GM23248 (cell line): ENCODE results near the gene HLA-DQA1. TPM values are rescaled to one million over a fixed set of nuclear protein-coding genes. Genes with fewer than 3 reads are reported as not detected.
A peak's percentile ranks its signal among the peaks of the same experiment; 100 is the strongest.

ENCODE experiments used
- DNase-seq: peaks from one replicate; pipeline ENCODE4 v3.0.0-alpha.2; 2015
- H2AFZ ChIP-seq: fragments of 200-600 bp; sonication (generic); 2 replicates; pipeline ENCODE4 v1.6.1; 2016; ENCODE audit warnings: antibody characterized with exemption
- H3F3A ChIP-seq: fragments of 200-600 bp; sonication (generic); 2 replicates; pipeline ENCODE4 v1.6.1; 2016; ENCODE audit warnings: mild to moderate bottlenecking, antibody characterized with exemption, mixed run types; ENCODE audit not compliant: insufficient read depth
- H3K27ac ChIP-seq: fragments of 200-600 bp; sonication (generic); 2 replicates; pipeline ENCODE4 v1.5.1; 2016; ENCODE audit warnings: mild to moderate bottlenecking
- H3K27me3 ChIP-seq: fragments of 200-600 bp; sonication (generic); replicated peaks from 2 replicates; pipeline ENCODE4 v1.6.1; 2016; ENCODE audit warnings: mild to moderate bottlenecking; ENCODE audit not compliant: insufficient read depth
- H3K36me3 ChIP-seq: fragments of 200-600 bp; sonication (generic); 2 replicates; pipeline ENCODE4 v1.6.1; 2016; ENCODE audit warnings: low read depth, mild to moderate bottlenecking
- H3K4me1 ChIP-seq: fragments of 200-600 bp; sonication (generic); 2 replicates; pipeline ENCODE4 v1.6.1; 2016; ENCODE audit warnings: mild to moderate bottlenecking; ENCODE audit not compliant: insufficient read depth
- H3K4me2 ChIP-seq: fragments of 200-600 bp; sonication (generic); one replicate; pipeline ENCODE4 v1.6.1; 2016; ENCODE audit warnings: mild to moderate bottlenecking; ENCODE audit not compliant: unreplicated experiment
- H3K4me3 ChIP-seq: fragments of 200-600 bp; sonication (generic); 2 replicates; pipeline ENCODE4 v1.5.1; 2016; ENCODE audit warnings: mild to moderate bottlenecking
- H3K79me2 ChIP-seq: fragments of 200-600 bp; sonication (generic); 2 replicates; pipeline ENCODE4 v1.6.1; 2016; ENCODE audit warnings: mild to moderate bottlenecking; ENCODE audit not compliant: insufficient read depth
- H3K9ac ChIP-seq: fragments of 200-600 bp; sonication (generic); 2 replicates; pipeline ENCODE4 v1.6.1; 2016; ENCODE audit warnings: mild to moderate bottlenecking
- H3K9me2 ChIP-seq: fragments of 200-600 bp; sonication (generic); 2 replicates; pipeline ENCODE4 v1.6.1; 2016; ENCODE audit warnings: mixed run types, mild to moderate bottlenecking, moderate library complexity; ENCODE audit not compliant: insufficient read depth
- H3K9me3 ChIP-seq: fragments of 200-600 bp; sonication (generic); one replicate; pipeline ENCODE4 v1.6.1; 2017; ENCODE audit warnings: low read depth
- H4K20me1 ChIP-seq: fragments of 200-600 bp; sonication (generic); 2 replicates; pipeline ENCODE4 v1.6.0; 2016; ENCODE audit not compliant: insufficient read depth
- EZH2 ChIP-seq: fragments of 200-600 bp; sonication (generic); IDR thresholded peaks from 2 replicates; pipeline ENCODE4 v1.6.1; 2018; ENCODE audit warnings: antibody characterized with exemption, mild to moderate bottlenecking; ENCODE audit not compliant: insufficient read depth, poor library complexity, severe bottlenecking
- EZH2phosphoT487 ChIP-seq: fragments of 200-600 bp; sonication (generic); IDR thresholded peaks from 2 replicates; pipeline ENCODE4 v1.6.1; 2018; ENCODE audit warnings: antibody characterized with exemption, moderate library complexity, mild to moderate bottlenecking, low read depth; ENCODE audit not compliant: insufficient read depth
- WGBS, 2 experiments: methylation state at CpG; one replicate each; pipeline ENCODE4 v1.1.6; 2015 to 2017; ENCODE audit warnings: low lambda C conversion rate in 2 of 2, low coverage in 1 of 2; ENCODE audit errors: missing lambda C conversion rate in 2 of 2; 5-methylcytosine and 5-hydroxymethylcytosine counted together
- in situ Hi-C: fragments of 300-500 bp; cut with MboI; formaldehyde crosslinking; loops from 2 replicates; pipeline ENCODE4 v1.15.0; 2020
- polyA plus RNA-seq: library from polyadenylated mRNA; unstranded; fragments of >200 nt; fragmentation: Nextera tagmentation; extraction: Ambion mirVana; gene quantifications from 2 replicates; pipeline ENCODE4 v1.2.1, GENCODE V29; 2016
- total RNA-seq: library from RNA; depleted of rRNA; stranded (reverse); fragments of >200 nt; shearing (Covaris generic); gene quantifications from 2 replicates; pipeline ENCODE4 v1.2.3, GENCODE V29; 2014

Gene HLA-DQA1
- total and polyA plus RNA-seq, 2 experiments from 2014 or later: not detected

DNA sequence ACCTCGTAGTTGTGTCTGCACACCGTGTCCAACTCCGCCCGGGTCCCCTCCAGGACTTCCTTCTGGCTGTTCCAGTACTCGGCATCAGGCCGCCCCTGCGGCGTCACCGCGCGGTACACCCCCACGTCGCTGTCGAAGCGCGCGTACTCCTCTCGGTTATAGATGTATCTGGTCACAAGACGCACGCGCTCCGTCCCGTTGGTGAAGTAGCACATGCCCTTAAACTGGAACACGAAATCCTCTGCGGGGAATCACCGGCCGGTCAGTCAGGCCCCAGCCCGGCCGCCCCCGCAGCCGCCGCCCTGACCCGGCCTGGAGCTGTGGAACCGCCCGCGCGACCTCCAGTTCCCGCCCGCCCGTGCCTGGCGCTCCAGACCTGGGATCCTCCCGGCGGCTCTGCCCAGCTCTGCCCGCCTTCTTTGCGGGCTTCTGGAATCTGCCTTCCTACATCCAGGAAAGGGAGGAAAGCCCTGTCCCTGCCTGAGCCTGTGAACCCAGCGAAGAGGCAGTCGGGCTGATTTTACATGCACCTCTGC lies 27.7 kb downstream of the HLA-DQA1 start:
- no peak overlapping the region for H2AFZ ChIP-seq
- WGBS, 2 experiments: 6 to 7% methylated on average over 26 to 43 of the region's 47 CpGs
- H3K4me1 ChIP-seq: no peaks in the 10 kb centered on the region
- TF ChIP-seq EZH2phosphoT487: no peak
- no peak for TF ChIP-seq EZH2
- no peaks in the 10 kb centered on the region for H3K9me3 ChIP-seq
- no peak overlapping the region for H3K4me2 ChIP-seq
- in situ Hi-C loops: no loop called here
- no peaks in the 10 kb centered on the region for H3K36me3 ChIP-seq
- H3K9me2 ChIP-seq: no peaks in the 10 kb centered on the region
- no peaks in the 10 kb centered on the region for H3F3A ChIP-seq
- no peak overlapping the region for H3K4me3 ChIP-seq
- no peaks in the 10 kb centered on the region for H4K20me1 ChIP-seq
- peak; percentile 25 for DNase-seq
- peaks cover 7% of the 10 kb centered on the region; the same call in 1 of the 2 replicates for H3K27me3 ChIP-seq
- no peak overlapping the region for H3K9ac ChIP-seq
- H3K79me2 ChIP-seq: no peaks in the 10 kb centered on the region
- H3K27ac ChIP-seq: no peak overlapping the region

DNA sequence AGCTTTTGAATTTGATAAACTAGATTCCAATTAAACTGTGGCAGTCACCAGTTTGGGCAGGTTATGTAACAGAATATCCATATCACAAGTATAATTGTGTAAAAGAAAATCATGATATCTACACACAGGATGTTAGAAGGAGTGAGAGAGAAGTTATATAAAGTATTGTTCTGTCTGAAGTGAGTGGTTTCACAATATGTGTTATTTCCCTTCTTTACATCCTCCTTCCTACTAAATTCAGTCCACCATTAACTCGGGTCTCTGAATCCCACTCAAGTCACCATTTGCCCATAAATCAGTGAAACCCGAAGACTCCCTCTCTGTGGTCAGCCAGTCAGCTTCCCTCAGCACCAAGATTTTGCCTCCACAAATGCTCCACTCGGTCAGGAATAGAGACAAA lies 28.5 kb downstream of the HLA-DQA1 start:
- no peaks in the 10 kb centered on the region for H3K9me3 ChIP-seq
- no peaks in the 10 kb centered on the region for H3K36me3 ChIP-seq
- no peaks in the 10 kb centered on the region for H4K20me1 ChIP-seq
- no peaks in the 10 kb centered on the region for H3K9me2 ChIP-seq
- no peak overlapping the region for H2AFZ ChIP-seq
- no peaks in the 10 kb centered on the region for H3K4me1 ChIP-seq
- in situ Hi-C loops: no loop called here
- no peak for DNase-seq
- no peak overlapping the region for H3K4me2 ChIP-seq
- no peak overlapping the region for H3K4me3 ChIP-seq
- no peak for TF ChIP-seq EZH2phosphoT487
- no peak for TF ChIP-seq EZH2
- 14 to 22% methylated on average over 3 of the region's 3 CpGs for WGBS, 2 experiments
- no peak overlapping the region for H3K27ac ChIP-seq
- peaks cover 7% of the 10 kb centered on the region; the same call in 1 of the 2 replicates for H3K27me3 ChIP-seq
- no peak overlapping the region for H3K9ac ChIP-seq
- no peaks in the 10 kb centered on the region for H3F3A ChIP-seq
- H3K79me2 ChIP-seq: no peaks in the 10 kb centered on the region

DNA sequence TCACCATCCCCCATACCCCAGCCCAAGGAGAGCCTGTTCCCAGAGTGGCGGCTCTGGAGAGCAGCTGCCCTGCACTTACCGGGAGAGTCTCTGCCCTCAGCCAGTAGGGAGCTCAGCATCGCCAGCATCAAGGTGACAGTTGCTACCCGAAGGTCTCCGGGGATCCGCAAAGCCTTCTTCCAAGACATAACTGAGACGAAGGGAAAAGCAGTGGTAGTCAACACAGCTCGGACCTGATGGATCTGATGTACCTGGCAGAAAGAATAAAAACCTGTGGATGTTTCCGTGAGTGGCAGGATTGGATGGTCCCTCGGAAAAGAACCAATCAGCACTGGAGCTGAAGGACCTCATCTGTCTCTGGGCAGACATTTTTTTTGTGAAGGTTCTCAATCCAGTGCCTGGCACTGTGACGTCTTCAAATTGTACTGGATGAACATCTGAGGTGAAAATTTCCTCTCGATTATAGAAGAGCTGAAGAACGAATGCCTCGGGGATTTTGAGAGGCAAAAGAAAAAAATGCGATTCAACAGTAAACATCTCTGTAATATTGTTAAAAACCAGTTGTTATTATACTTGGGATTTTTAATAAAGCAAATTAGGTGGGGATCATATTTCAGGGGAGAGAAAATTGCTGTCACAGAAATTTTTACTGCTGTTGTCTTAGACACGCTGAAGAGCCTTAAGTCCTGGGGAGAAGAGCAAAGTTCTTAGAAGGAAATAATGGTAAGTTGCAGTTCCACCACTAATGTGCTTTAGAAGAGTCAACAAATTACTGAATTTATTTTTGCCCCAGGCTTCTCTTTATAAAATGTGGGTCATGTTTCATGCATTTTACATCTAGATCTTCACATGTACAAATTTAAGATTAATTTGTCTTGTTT lies 29.5 kb downstream of the HLA-DQA1 start, which contains the start of gene HLA-DQB1:
TSS of gene HLA-DQB1 (minus strand) at position 238 of the 881 bp plus-strand sequence. CDS start at position 188, 50 bp downstream.
- Histone ChIP-seq H3K27me3 (peaks cover 7% of the 10 kb centered on the region; the same call in 1 of the 2 replicates), H3K4me1 (no peaks in the 10 kb centered on the region), H3K9me3 (no peaks in the 10 kb centered on the region), H3K9ac (no peak within 1 kb of the TSS), H3K36me3 (no peaks in the 10 kb centered on the region), H3F3A (no peaks in the 10 kb centered on the region), H4K20me1 (no peaks in the 10 kb centered on the region), H3K4me3 (no peak within 1 kb of the TSS), H3K9me2 (no peaks in the 10 kb centered on the region), H2AFZ (no peak within 1 kb of the TSS), H3K27ac (no peak within 1 kb of the TSS), H3K4me2 (no peak within 1 kb of the TSS), H3K79me2 (no peaks in the 10 kb centered on the region)
- peak; percentile 46 for DNase-seq
- WGBS, 2 experiments: 8 to 9% methylated on average over 16 of the region's 16 CpGs
- in situ Hi-C loops: no loop called here
- no peak for TF ChIP-seq EZH2phosphoT487
- TF ChIP-seq EZH2: no peak

DNA sequence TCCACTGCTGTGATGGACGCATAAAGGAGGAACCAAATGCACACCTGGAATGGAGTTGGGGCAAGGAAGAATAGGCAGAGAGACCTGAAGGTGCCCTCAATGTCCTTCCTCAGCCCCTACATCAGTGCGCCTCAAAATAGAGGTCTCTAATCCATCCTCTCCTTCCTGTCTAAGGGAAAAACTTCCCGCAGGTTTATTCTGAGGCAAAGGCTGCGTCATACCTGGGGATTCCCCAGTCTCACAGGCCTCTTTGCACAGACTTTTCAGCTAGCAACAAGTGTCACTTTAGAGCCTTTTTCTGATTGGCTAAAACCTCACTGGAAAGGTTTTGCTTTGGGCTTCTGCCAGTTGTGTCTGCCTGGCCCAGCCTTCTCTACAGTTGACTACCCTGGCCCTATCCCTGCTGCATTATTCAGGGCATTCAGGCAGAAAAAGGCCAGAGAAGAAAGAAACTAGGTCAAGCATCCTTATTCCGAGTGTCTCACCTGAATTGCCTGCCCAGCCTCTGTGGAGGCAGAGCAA lies 31.1 kb downstream of the HLA-DQA1 start:
- H3K9me2 ChIP-seq: no peaks in the 10 kb centered on the region
- WGBS, 2 experiments: 20 to 22% methylated on average over 5 of the region's 5 CpGs
- H2AFZ ChIP-seq: no peak overlapping the region
- H3K4me2 ChIP-seq: no peak overlapping the region
- H3K79me2 ChIP-seq: no peaks in the 10 kb centered on the region
- no peak overlapping the region for H3K4me3 ChIP-seq
- peaks cover 7% of the 10 kb centered on the region; the same call in 1 of the 2 replicates for H3K27me3 ChIP-seq
- H3K27ac ChIP-seq: no peak overlapping the region
- no peaks in the 10 kb centered on the region for H3K4me1 ChIP-seq
- in situ Hi-C loops: no loop called here
- no peaks in the 10 kb centered on the region for H3F3A ChIP-seq
- H4K20me1 ChIP-seq: no peaks in the 10 kb centered on the region
- peak; percentile 24 for DNase-seq
- no peaks in the 10 kb centered on the region for H3K36me3 ChIP-seq
- TF ChIP-seq EZH2phosphoT487 (no peak), EZH2 (no peak)
- no peak overlapping the region for H3K9ac ChIP-seq
- no peaks in the 10 kb centered on the region for H3K9me3 ChIP-seq
